NCI-H510A treated with DMSO at 0.1 percent for 48 hours (cell line): ENCODE results near the gene DDX41.
"Not testable (repeated sequence)": the region's sequence is repeated elsewhere in the genome, so short reads cannot be mapped to it uniquely, and the experiment has no call there.

Source experiments
- DNase-seq: peaks from one replicate; lab custom pipeline; 2025; lab: John Stamatoyannopoulos, UW

The DDX41 gene

DNA sequence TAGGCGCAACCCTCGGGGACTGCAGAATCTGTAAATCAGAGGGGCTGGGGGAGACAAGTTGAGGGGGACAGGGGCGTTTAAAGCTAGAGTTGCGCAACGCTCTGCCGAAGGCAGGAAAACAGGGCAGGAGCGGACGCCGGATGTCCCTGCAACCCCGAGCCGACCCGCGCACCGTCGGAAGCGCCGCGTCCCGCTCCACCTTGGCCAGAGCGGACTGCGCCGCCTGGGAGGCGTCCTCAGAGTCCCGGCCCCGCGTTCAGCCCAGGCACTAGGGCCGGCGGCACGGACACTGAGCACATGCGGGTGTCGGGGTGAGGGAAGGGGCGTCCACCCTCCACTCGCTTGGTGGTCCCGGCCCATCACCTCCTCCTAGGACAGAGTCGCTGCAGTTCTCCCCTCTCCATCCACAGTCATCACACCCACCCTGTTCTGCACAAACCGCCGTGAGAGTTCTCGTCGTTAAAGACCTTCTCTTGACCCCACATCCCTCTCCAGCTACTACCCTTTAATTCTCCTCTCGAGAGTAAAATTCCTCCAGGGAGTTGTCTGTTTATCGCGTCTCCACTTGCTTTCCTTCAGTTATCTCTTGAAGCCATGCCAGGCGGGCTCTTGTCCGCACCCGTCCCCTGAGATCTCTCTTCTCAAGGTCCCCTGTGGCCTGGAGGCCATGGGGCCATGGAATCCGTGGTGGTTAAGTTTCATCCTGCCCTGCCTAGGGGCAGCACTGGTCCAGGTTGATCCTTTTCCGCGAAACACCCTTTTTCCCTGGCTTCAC, 18.6 kb downstream of the DDX41 start:
- DNase-seq: no peak

DNA sequence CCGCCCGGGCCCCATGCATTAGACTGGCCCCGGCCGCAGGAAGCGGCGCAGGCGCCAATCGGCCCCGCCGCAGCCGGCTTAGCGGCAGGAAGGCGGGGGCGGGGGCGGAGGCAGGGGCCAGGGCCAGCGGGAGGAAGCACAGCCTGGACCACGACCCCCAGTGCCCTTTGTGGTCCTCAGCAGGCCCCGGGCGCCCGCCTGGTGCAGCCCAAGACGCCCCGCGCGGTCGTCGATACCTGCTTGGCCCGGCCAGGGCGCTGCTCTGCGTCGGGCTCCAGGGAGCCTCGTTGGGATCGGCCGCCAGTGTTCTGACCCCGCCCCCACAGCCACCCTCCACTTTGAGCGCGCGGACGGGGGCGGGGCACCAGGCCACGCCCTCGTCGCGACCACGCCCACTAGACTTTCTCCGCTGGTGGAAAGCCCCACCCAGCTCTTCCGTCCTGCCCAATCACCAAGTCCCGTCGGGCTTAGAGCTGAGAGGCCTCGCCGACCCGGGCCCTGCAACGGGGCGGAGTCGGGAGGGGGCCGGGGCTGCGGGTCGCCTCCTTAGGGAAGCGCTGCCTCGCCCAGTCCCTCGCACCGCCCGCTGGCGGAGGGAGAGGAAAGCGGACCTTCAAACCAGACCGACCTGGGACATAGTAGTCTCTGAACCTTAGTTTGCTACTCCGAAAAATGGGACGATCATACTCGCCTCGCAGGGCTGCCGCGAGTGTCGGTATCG, 19.3 kb downstream of the DDX41 start, which contains the start of gene PDLIM7:
TSS of gene PDLIM7 (minus strand) at position 313 of the 721 bp plus-strand sequence. CDS start 1,092 bp downstream, outside the sequence.
- DNase-seq: peak; percentile 81

DNA sequence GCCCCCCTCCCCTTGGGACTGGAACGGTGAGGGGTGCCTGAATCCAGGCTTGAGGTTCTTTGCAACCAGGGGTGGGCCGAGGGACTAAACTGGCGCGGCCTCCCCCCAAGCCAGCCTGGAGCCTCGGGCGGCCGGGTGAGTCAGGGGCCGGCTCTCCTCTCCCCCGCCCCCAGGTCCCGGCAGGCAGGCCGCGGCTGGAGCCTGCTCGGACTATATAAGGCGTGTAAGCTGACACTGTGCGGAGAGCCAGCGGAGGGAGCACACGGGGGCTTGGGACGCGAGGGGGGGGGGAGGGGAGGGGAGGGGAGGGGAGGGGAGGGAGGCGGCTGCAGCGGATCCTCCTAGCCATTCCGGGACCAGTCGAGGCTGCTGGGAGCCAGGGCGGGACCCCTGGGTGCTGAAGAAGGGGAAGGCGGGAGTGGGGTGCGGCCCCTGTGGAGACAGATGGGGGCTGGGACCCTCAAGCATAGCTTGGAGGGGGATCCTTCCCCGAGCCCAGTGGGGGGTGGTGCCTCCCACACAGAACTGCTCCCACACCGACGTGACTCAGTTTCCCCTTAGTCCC, 20.0 kb downstream of the DDX41 start:
- DNase-seq: peak; percentile 28

DNA sequence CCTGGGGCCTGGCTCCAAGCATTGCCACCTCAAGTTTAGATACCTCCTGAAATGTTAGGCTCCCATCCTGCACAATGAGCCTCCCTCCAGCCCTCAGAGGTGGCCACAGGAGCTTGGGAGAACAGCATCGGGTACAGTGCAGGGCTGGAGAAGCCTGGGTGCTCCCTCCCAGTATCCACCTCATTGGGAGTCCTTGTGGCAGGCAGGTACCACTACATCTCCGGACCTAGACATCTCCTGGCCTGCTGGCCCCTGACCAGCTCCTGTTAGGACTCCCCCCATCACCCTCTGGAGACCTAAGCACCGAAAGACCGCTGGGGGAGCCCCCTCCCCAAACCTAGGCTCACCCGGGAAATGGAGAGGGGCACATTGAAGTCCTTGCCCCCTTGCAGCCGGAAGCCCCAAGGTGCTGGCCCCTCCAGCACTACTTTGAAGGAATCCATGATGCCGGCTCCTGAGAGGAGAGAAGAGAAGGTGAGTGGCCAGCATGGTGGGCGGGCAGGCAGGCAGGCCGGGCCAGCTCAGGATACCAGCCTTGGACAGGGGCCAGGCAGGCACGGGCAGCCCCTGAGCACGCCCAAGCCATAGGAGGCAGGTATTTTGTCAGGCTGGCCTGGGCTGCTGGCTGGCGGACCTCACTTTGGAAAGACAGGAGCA, 20.6 kb downstream of the DDX41 start:
- no peak for DNase-seq

DNA sequence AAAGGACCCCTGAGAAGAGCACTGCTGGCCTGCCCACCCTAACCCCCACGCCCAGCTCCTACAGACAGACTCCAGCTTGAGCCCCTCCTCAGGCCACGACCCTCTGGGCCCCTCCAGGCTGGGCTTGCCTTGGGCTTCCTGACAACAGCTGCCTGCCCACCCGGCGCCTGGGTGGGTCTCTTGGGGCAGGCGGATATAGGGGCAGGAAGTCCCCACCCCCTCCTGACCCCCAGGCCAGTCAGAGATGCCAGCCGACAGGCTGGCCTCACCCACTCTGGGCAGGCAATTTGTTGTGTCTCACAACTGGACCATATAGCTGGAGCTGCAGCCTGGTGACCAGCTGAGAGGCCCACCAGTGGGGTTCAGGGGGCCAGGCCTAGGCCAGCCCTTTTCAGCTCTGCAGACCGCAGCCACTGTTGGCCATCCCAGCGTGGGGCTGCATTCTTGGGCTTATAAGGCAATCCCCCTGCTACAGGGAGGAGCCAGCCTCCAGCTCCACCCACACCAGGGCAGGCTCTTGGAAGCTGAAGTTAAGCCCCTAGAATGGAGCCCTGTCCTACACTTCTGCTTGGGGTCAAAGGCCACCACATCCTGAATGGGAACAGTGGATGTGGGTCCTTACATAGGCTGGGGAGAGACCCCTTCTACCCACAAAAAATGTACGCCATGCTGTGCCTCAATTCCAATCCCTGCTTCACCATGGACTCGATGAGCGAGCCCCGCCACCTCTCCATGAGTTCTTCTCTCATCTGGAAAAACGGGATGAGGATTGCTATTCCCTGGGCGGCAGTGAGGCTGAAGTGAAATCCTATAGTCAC, 21.3 kb downstream of the DDX41 start:
- no peak for DNase-seq

DNA sequence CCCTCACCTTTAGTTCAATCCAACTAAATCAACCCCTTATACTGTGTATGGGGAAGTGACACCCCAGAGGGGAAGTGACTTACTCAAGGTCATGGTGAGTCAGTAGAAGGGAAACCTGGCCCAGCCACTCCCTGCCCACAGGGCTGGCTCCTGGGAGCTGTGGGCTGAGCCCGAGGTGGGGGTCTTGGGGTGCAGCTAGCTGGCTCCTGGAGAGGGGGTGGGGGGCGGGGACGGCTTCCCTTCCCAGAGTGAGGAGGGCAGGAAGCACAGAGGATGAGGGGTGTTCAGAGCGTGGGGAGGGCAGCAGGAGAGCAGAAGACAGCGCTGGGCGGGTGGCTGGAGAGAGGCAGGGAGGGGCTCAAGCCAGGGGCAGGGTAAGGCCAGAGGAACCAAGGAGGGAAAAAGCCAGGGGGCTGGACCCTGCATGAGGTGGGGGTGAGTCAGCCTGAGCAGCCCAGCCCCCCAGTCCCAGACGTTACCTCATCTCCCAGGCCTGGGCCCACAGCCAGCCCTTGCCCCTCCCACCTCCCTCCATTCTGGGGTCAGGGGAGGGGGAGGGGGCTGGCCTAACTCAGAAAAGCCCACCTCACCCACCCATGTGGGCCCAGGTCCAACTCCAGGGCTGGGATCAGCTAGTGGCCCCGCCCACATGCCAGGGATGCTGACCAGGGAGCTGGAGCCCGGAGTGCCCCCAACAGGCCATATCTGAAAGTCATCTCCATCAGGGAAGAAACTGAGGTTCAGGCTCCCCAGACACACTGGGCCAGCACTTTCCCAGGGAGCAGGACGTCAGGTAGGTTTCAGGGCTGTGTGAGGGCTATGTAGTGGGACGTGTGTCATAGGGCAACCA, 22.2 kb downstream of the DDX41 start:
- no peak for DNase-seq

DNA sequence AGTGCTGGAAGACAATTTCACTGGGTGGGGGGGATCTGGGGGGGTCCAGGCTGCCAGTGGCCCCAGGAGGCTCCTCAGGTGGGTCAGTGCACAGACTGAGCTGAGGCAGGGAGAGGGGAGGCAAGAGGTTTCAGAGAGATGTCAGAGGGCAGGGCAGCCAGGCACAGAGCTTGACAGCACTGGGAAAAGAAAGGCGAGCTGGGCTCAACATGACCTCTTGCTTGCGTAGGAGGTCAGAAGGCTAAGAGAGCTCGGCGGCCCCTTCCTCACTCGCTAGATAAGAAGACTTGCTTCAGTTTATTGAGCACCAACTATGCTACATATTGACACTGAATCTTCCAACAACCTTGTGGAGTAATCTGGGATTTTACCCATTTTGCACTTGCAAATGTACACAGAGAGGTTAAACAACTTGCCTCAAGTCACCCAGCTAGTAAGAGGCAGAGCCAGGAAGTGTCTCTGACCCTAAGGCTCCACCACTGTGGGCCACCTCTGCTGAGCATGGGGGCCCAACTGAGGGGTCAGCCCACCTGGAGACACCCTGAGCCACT, 22.9 kb downstream of the DDX41 start:
- no peak for DNase-seq

DNA sequence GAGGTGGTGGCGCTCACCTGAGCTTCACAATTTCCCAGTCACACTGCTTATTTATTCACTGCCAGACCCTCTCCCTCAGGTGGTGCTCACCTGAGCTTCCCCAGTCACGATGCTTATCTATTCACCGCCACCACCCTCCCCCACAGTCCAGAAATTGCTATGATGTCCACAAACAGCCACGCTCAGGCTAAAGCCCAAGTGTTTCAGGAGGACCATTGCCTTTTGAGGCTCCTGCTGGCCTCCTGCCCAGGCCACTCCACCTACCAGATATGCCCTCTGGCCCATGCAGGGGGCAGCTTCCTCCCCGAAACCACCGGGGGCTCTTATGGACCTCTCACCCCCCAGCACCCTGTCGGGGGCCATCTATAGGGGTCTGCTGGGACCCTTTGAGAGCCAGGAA, 23.9 kb downstream of the DDX41 start:
- no peak for DNase-seq

DNA sequence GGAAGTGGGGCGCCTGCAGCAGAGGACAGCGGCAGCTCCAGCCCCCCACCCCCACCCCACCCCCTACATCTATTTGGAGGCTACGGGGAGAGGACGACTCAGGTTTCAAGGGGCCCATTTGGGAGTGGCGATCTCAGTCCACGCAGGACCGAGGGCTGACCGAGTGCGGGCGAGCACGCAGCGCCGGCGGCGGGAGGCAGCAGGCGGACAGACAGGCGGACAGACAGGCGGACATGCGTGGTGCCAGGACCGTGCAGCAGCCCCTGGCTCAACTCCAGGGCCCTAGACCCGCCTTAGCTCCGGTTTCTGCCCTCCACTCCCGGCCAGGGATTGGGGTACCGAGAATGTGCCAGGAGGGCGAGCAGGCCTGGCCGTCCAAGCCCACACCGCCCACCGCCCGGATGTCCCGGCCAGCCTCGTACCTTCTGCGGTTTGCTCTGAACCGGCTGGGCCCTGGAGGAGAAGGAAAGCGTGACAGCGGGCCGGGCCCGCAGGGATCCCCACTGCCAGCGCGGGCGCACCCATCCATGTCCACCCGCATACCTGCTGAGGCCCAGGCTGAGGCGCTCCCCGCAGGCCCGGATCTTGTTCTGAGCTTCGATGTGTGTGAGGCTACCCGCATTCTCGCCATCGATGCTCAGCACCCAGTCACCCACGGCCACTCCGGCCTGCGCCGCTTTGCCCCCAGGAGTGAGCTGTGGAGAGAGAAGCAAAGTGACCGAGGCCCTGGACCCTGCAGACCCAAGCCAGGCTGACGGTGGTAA, 24.6 kb downstream of the DDX41 start:
- no peak for DNase-seq

DNA sequence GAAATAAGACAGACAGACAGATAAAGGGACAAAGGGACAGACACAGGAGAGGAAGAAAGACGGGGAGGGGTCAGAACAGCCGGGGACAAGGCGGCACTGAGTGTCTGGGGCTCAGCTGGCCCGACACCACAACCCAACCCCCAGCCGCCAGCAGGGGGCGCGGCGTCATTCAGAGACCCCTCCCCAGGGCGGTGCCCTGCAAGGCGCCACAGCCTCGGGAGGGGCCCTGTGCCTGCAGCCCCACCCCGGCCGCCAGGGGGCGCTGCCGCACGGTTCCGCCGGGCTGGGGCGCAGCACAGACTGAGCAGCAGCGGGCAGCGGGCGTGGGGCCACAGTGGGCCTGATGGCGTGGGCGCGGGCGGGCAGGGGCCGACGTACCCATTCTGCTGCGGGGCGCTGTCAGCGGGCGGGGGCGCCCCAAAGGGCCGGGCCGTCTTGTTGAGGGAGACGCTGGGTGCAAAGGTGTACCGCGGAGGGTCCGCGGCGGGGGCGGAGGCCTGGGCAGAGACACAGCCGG, 25.3 kb downstream of the DDX41 start:
- DNase-seq: no peak

DNA sequence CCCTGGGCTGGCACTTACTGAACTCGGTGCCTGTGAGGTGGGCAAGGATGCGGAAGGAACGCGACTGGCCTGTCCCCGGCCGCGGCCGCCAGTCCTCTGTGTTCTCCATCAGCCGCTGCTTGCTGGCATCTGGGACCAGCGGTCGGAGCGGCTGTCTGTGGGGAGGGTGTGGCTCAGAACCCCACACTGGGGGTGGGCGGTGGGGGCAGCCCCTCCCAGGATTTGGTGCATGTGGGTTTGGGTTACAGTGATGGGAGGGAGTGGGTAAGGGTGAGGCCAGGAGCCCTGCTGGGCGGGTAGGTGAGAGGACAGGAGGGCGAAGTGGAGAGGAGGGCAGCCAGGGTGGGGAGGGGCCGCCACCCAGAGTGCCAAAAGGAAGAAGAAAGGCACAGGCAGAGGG, 25.8 kb downstream of the DDX41 start:
- DNase-seq: no peak

DNA sequence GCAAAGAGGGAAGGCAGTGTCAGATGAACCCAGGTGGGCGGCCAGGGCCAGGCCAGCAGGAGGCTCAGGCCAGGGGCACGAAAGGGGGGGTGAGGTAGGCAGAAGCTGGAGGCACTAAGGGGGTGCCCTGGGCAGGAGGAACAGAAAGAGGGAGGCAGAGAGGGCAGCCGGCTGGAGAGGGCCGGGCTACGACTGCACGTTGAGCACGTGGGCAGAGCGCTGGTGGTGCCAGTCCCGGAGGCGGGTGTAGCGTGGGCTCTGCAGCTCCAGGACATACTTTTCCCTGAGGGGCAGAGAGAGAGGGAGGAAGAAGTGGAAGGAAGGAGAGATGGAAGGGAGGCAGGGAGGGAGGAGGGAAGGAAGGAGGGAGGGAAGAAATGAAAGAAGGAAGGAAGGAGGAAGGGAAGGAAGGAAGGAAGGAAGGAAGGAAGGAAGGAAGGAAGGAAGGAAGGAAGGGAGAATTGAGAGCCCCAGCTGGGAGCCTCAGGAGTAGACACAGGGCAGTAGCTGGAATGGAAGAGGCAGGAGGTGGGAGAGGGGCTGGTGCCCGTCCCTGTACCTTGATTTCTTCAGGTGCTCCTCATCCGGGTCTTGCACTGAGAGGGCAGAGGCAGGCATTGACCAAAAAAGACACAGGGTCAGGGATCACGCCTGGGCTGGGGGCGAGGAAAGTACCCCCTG, 26.3 kb downstream of the DDX41 start:
- DNase-seq: no peak

DNA sequence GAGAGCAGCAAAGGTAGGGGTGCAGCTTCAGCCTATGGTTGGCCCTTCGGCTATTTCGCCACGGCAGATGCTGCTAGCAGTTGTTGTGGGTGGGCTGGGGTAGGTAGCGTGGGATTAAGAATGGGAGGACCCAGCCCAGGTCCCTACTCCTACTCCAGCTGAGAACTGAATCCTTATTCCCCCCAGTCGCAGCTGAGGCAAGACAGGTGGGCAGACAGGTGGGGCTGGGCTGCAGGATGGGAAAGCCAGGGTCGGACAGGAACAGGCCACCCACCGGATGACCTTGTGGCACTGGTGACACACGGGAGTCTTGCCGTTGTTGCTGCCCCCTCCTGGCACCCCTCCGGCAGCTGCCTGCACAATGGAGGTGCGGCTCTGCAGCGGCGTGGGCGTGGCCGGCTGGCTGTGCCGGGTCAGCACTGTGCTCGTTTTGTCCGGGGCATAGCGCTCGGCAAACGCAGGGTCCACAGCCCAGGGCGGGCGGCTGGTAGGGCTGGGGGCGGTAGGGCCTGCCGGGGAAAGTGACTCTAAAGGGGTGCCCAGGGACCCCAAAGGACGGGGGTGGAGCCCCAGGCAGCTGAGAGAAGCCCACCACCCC, 27.5 kb downstream of the DDX41 start:
- no peak for DNase-seq

DNA sequence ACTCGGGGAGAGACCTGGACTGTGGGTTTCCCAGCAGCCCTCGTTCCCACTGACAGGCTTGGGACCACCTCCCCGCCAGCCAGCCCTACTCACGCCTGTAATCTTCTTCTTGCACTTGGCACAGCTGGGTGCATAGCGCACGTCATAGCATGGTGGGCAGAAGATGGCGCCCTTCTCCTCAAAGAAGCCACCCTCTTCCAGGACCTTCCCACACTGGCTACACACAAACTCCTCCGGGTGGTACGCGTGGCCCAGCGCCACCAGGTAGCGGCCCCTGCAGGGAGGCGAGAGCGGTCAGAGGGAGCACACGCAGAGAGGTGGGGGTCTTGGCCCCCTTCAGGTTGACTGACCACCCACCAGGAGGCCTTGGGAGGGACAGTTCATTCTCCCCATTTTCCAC, 28.8 kb downstream of the DDX41 start:
- no peak for DNase-seq

DNA sequence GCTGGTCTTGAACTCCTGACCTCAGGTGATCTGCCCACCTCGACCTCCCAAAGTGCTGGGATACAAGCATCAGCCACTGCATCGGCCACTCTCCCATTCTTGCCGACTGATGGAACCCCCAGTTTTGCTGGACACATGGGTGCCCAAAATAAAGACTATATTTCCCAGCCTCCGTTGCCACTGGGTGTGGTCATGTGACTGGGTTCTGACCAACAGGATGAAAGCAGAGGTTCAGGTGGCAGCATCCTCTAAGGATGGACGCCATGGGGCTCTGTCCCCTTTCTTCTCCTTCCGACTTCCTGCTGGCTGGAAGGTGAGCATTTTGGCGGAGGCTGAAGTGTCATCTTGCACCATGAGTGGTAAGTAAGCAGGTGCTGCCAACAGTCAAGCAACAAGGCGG, 29.6 kb downstream of the DDX41 start:
- DNase-seq: no peak

DNA sequence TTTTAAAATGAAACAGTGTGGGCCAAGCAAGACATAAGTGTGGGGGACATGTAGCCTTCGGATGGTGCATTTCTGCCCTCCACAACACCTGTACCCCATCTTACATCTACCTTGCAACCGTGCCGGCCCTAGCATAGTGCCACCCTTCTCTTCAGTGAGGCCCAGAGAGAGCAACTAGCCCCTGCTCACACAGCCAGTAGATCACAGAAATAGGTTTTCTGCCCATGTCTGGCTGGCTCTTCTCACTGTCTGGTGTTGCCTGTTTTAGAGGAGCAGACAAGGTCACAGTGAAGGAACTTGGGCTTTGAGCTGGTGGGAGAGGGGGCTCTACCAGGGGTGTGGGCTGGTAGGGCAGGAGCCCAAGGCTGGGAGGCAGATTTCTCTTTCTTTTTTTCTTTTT, 30.5 kb downstream of the DDX41 start:
- DNase-seq: no peak

DNA sequence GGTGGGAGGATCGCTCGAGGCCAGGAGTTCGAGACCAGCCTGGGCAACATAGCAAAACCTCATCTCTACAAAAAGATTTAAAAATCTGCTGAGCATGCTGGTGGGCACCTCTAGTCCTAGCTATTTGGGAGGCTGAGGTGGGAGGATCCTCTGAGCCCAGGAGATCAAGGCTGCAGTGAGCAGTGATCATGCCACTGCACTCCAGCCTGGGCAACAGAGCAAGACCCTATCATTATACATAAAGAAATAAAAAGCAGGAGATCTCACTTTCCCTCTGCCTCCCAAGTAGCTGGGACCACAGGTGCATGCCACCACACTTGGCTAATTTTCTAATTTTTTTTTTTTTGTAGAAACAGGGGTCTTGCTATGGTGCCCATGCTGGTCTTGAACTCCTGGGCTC, 31.0 kb downstream of the DDX41 start:
- not testable (repeated sequence) for DNase-seq

DNA sequence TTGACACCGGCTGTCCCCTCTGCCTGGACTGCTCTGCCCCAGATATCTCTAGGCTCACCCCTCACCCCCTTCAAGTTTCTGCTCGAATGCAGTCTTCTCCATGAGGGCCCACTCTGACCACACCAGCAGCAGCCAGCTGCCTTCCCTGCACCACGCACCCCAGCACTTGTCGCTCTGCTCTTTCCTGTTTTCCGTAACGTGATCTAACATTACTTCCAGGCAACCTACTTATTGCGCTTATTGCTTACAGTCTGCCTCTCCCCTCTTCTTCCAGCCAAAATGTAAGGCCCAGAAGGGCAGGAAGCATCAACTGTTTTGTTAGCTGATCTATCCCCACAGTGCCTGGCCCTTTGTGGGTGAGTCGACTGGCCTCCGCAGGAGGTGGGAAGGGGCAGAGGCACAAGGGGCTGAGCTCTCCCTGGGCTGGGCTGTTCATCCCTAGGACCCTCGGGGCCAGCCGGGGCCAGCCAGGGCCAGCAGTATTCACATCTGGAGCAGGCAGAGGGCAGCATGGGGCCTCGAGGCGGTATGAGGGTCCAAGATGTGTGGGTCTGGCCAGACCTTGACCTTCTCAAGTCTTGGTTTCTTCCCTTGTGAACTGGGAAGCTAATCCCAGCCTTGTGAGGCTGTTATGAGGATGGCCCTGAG, 31.7 kb downstream of the DDX41 start:
- no peak for DNase-seq
